ENCODE measurements around the gene LRCH4. TPM values are rescaled to one million over a fixed set of nuclear protein-coding genes. Genes with fewer than 3 reads are reported as not detected.
A peak's percentile ranks its signal among the peaks of the same experiment; 100 is the strongest.

LRCH4 gene
- total and polyA plus RNA-seq, 2 of the 13 experiments (the other 11 are each of a cell fraction or from before 2014, with no cell fraction given), result 7.0 to 9.3 TPM

DNA sequence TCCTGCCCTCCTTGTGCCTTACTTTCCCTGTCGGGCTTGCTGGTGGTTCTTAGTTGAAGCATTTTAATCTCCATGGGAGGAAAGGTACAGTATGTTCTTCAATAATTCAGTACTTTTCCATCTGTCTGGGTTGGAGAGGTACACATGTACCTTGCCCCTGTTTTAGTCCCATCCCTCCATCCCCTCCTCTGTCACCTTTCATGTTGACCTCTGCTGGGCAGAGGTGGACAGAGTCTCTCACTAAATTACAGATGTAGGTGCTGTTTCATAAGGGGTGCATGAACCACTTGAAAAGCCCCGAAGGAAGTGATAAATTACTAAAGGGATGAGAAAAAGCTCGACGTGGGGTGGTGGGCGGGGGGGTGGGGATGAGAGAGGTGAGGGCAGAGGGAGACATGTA lies 41.5 kb downstream of the LRCH4 start (continued):
- no peak for TF ChIP-seq E2F5 (CRISPR knock-in tag; conservative IDR thresholded peaks at IDR 0.05)
- TF ChIP-seq, protein P1, sequence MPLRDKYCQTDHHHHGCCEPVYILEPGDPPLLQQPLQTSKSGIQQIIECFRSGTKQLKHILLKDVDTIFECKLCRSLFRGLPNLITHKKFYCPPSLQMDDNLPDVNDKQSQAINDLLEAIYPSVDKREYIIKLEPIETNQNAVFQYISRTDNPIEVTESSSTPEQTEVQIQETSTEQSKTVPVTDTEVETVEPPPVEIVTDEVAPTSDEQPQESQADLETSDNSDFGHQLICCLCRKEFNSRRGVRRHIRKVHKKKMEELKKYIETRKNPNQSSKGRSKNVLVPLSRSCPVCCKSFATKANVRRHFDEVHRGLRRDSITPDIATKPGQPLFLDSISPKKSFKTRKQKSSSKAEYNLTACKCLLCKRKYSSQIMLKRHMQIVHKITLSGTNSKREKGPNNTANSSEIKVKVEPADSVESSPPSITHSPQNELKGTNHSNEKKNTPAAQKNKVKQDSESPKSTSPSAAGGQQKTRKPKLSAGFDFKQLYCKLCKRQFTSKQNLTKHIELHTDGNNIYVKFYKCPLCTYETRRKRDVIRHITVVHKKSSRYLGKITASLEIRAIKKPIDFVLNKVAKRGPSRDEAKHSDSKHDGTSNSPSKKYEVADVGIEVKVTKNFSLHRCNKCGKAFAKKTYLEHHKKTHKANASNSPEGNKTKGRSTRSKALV (CRISPR knock-in tag; IDR thresholded peaks at IDR 0.05), result no peak
- TF ChIP-seq MLX (CRISPR knock-in tag; IDR thresholded peaks at IDR 0.05), result peak; percentile 61; the same call in 1 of the 2 replicates
- no peak for TF ChIP-seq RAD51 (IDR thresholded peaks at IDR 0.05; ENCODE audit: borderline replicate concordance)
- TF ChIP-seq KAT8 (CRISPR knock-in tag; IDR thresholded peaks at IDR 0.05), result 0 out of 2 replicates have a peak, but pooled peaks have one; percentile 9
- TF ChIP-seq SP1 (IDR thresholded peaks at IDR 0.05), result no peak
- TF ChIP-seq SP1 (CRISPR knock-in tag; IDR thresholded peaks at IDR 0.05), result no peak
- no peak for TF ChIP-seq ZNF589 (CRISPR knock-in tag; conservative IDR thresholded peaks at IDR 0.05)
- TF ChIP-seq ZNF24 (IDR thresholded peaks at IDR 0.05), result no peak
- TF ChIP-seq, protein P2, sequence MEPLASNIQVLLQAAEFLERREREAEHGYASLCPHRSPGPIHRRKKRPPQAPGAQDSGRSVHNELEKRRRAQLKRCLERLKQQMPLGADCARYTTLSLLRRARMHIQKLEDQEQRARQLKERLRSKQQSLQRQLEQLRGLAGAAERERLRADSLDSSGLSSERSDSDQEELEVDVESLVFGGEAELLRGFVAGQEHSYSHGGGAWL (CRISPR knock-in tag; IDR thresholded peaks at IDR 0.05), result no peak
- no peak for TF ChIP-seq IKZF4 (CRISPR knock-in tag; IDR thresholded peaks at IDR 0.05; ENCODE audit: borderline replicate concordance, low read depth, not compliant biosample characterization)
- no peak for TF ChIP-seq ZNF33B (CRISPR knock-in tag; IDR thresholded peaks at IDR 0.05)
- TF ChIP-seq BATF2 (CRISPR knock-in tag; IDR thresholded peaks at IDR 0.05), result no peak
- TF ChIP-seq RCOR2 (CRISPR knock-in tag; IDR thresholded peaks at IDR 0.05), result peak; percentile 66
- TF ChIP-seq, protein P3, sequence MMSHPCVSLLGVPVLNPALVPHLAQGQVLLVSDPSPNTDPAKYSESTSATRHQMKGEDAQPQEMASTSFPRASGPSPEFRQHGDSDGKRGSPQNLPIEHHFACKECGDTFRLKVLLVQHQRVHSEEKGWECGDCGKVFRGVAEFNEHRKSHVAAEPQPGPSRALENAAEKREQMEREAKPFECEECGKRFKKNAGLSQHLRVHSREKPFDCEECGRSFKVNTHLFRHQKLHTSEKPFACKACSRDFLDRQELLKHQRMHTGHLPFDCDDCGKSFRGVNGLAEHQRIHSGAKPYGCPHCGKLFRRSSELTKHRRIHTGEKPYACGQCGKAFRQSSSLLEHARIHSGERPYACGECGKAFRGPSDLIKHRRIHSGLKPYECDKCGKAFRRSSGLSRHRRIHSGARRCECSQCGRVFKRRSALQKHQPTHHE (CRISPR knock-in tag; IDR thresholded peaks at IDR 0.05; ENCODE audit: borderline replicate concordance), result no peak
- peak; percentile 86 for TF ChIP-seq HNF4A (CRISPR knock-in tag; IDR thresholded peaks at IDR 0.05)
- no peak for TF ChIP-seq SNAI1 (CRISPR knock-in tag; IDR thresholded peaks at IDR 0.05; ENCODE audit: borderline replicate concordance)
- TF ChIP-seq HNRNPLL (IDR thresholded peaks at IDR 0.05; ENCODE audit: low read depth, low read length, poor library complexity, severe bottlenecking), result no peak
- TF ChIP-seq HOMEZ (CRISPR knock-in tag; IDR thresholded peaks at IDR 0.05; ENCODE audit: low read depth), result 0 out of 2 replicates have a peak, but pooled peaks have one; percentile 27
- TF ChIP-seq TMF1 (CRISPR knock-in tag; IDR thresholded peaks at IDR 0.05; ENCODE audit: low read depth), result no peak
- TF ChIP-seq NR2F2 (IDR thresholded peaks at IDR 0.05; ENCODE audit: borderline replicate concordance, low read depth), result no peak
- peak; percentile 63; the same call in 1 of the 2 replicates for TF ChIP-seq HNF4G (IDR thresholded peaks at IDR 0.05; ENCODE audit: borderline replicate concordance, low read depth, low read length)
- no peak; the same call in 1 of the 2 replicates for TF ChIP-seq HNF4G (CRISPR knock-in tag; IDR thresholded peaks at IDR 0.05; ENCODE audit: borderline replicate concordance, low read depth)
- no peak for TF ChIP-seq PHF8 (CRISPR knock-in tag; IDR thresholded peaks at IDR 0.05)

All from HepG2 (cell line).